GM19455 (cell line): ENCODE data around the gene SLAMF8.

Experiments
- ATAC-seq: cut with Tn5 transposase; IDR thresholded peaks from one replicate; pipeline ENCODE4 v1.9.1; 2021; ENCODE audit not compliant: unreplicated experiment

SLAMF8 gene

DNA sequence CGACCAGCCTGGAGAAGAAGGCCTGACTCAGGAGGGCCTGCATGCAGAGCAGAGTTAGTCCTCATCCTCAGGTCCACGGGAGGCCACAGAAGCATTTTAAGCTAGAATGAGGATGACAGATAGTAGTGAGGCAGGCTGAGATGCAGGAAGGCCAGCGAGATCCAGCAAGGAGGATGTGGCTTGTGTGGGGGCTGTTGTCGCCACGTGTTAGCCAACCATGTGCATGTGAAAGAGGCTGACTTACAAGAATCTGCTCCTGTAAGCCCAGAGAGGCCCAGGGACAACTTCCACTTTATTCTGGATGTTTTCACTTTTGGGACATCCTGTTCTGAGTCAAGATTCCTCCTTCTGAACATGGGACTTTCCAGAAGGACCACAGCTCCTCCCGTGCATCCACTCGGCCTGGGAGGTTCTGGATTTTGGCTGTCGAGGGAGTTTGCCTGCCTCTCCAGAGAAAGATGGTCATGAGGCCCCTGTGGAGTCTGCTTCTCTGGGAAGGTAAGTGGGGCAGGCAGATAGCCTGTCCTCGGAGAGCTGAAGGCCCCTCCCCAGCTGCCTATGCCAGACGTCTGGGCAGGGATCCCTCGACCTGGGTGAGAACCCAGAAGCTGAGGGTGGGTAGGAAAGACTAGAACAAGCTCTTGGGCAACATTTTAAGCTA lies at the start of gene SLAMF8:
SLAMF8 (plus strand) TSS at position 433 of the 661 bp plus-strand sequence; CDS start at position 459, 26 bp downstream.
- no peak for ATAC-seq

DNA sequence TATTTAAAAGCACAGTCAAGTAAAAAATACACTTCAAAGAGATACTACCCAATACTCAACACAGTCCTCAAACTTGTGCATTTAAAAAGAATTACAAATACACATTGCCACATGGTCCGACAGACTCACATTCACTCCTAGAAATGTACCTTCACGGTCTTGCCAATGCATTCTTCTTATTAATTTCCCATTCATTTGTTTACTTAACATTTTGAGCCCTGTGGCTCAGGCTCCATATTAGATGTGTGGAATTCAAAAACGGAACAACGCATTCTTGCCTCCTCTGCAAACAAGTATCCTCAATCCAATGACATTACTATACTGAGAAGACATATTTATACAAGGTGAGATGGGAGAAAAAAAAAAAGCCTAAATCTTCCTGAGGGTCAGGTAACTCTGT lies 48.4 kb upstream of the SLAMF8 start:
- no peak for ATAC-seq

DNA sequence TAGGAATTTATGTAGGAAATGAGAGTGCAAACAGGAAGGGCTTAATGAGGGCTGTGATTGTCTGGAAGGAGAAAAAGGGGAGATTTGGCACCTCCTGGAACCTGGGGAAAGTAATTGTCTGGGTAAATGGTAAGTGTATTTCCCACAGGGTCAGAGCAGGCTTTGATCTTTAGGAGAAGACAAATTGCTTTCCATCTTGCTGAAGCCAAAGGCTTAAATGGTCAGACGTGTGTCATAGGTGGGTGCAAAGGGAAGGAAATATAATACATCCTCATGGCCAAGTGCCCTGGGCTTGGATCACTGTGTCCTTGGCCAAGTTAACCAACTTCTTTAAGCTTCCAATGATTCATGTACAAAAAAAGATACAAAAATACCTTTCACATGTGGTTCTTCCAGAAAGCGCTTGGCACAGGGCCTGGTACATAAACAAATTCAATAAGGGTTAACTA lies 47.2 kb upstream of the SLAMF8 start:
- no peak for ATAC-seq

GRCh38 chr1:159780583-159781582 lies 45.8 kb upstream of the SLAMF8 start, which contains the start of gene DUSP23:
DUSP23 (plus strand) TSS chr1:159780962; CDS start chr1:159781101, 139 bp downstream.
- ATAC-seq: peak; percentile 99

DNA sequence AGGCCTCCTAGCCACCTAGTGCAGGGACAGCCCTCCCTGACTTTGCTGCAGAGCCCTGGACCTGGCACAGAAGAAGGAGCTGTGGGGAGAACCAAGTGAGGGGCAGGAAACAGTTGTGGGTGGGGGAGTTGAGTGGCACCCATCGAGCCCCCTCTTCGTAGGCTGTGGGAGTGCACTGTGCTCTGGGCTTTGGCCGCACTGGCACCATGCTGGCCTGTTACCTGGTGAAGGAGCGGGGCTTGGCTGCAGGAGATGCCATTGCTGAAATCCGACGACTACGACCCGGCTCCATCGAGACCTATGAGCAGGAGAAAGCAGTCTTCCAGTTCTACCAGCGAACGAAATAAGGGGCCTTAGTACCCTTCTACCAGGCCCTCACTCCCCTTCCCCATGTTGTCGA lies 44.7 kb upstream of the SLAMF8 start:
- ATAC-seq: no peak

- no peak for ATAC-seq
Observed at GRCh38 chr1:159783724-159784123, 42.9 kb upstream of the SLAMF8 start.

- no peak for ATAC-seq
Observed at GRCh38 chr1:159786465-159786864, 40.2 kb upstream of the SLAMF8 start.

DNA sequence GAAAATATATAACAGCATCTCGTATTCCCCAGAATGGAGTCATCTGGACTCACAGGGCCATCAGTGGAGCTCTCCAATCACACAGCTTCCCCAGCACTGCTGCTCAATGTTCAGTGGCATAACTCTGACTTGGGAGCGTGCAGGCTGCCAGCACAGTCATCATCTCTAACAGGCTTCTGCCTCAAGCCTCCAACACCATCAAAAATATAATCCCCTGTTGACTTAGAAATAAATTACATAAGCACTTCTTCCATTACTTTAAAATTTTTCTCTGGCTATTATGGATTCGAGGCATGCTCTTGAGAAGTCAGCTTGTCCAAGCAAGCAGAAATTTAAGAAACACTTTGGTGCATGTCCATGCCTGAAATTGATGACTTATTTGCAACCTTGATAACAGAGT lies 39.7 kb upstream of the SLAMF8 start:
- ATAC-seq: no peak

DNA sequence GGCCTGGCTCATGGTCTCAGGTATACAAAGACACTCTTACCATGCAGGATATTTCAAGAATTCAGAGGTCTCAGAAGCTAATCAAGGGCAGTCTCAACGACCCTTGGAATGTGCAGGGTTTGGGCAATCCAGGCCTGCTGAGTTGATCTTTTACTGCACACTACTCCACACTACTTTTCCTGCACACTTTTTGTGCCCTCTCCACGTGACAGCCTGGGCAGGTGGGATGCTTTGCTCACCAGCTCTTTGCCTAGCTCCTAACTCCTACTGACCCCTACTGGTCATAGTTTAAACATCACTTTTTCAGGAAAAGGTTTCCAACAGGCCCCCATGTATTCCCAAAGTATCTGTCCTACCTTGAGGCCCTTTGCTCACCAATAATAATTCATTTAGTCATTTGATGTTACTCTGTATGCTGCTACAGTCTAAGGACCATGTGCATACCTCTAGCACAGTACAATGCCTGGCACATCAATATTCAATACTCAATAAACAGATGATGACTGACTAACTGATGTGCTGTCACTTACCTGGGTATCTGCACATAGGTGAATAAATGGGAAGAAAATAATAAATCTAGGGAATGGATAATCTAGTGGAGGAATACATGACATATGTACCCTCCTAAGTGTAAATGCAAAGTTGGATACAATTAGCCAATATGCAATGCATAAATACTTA lies 36.3 kb upstream of the SLAMF8 start:
- ATAC-seq: no peak

GRCh38 chr1:159791031-159791430 lies 35.6 kb upstream of the SLAMF8 start:
- no peak for ATAC-seq

- no peak for ATAC-seq
Observed at GRCh38 chr1:159791461-159791860, 35.2 kb upstream of the SLAMF8 start.

DNA sequence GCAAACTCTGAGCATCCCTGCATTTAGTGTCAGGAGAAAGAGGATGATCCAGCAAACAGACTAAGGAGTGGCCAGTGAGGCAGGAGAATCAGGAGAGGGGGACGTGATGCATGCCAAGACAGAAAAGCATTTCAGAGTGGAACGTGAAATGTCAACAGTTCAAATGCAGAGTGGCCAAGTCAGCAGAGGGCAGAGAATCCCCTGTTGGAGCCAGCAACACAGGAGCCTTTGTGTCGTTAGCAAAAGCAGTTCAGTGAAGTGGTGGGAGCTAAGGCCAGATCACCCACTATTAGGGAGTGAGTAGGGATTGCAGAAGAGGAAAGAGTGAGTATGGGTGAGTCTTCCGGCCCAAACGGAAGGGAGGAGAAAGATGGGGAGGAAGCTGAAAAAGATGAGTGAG lies 31.1 kb upstream of the SLAMF8 start:
- no peak for ATAC-seq

- ATAC-seq: no peak
Observed at GRCh38 chr1:159798893-159799292, 27.8 kb upstream of the SLAMF8 start.

DNA sequence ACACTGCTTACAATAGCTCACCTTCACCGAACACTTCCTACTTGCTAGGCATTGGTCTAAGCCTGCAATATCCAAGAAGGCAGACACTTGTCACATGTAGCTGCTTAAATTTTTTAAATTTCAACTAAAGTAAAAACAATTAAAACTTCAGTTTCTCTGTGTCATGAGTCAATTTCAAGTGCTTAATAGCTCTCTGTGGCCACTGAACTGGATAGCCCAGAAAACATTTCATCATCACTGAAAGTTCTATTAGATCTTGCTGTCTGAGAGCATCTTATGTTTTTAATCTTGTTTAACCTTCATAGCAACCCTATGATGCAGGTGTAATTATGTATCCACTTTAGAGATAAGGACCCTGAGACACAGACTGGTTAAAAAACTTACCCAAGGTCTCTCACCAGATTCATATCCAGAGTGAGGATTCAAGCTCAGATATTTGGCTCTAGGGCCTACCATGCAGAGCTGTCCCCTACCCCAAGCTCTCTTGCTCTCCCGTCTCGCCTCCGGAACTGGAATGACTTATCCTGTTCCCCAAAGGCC lies 27.2 kb upstream of the SLAMF8 start:
- no peak for ATAC-seq

DNA sequence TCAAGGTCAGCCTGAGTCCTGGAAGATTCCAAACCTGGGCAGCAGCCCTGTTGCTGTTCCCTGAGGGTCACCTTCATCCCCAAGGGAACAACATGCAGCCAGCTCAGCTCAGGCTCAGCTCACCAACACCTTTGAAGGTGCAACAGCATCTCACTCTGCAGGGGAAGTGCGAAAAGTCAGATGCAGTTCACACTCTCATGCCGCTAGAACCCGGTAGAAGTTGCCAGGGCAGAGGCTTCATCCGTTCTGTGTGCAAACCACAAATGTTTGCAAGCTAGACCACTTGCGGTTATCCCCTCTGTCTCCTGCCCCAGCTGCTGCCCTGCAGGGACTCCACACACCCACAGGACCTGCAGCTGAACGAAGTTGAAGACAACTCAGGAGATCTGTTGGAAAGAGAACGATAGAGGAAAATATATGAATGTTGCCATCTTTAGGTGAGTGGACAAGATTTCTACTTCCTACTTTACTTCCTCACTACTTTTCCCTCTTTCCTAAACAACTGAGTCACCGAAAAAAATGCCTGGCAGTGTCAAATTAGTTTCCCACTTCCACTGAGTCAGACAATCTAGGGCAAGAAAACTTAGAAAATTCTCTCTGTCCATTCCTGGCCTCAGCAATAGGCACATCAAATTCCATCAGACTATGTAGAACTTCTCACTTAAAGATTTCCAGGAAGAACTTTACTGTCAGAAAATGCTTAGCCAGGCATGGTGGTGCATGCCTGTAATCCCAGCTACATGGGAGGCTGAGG lies 26.3 kb upstream of the SLAMF8 start:
- no peak for ATAC-seq

GRCh38 chr1:159802111-159802510 lies 24.6 kb upstream of the SLAMF8 start, which contains the start of gene FCRL6:
FCRL6 (plus strand) TSS chr1:159802360; CDS start chr1:159802425, 65 bp downstream.
- ATAC-seq: no peak

DNA sequence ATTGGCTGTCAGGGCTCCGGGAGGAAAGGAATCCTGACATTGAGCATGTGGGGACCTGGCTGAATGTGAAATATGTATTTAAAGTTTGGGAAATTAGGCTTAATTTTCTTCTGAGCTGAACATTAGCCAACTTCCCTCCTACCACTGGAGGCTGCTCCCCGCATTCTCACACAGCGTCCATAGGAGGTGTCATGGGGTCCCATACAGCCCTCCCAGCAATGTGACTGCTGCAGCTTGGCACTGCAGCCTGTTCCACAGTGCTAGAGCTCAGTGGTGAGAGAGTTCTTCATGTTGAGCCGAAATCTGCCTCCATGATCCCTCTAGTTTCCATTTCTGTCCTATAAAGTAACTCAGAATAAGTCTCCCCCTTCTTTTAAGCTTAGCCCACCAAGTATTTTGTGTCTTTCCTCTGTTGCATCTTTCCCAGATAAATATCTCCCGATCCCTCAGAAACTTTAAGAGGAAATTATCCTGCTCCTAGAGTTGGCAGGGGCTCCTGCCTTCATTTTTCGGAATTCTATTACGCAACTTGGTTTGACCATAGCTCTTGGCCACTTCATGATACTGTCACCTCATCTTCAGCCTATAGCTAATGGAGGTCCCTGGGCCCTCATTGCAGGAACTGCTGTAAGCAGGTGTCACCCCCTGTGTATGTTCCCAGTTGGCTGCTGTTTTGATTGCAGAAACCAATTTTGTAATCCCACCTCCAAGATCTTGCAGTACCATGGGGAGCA lies 22.6 kb upstream of the SLAMF8 start:
- no peak for ATAC-seq

GRCh38 chr1:159804924-159805323 lies 21.7 kb upstream of the SLAMF8 start:
- ATAC-seq: no peak

GRCh38 chr1:159815926-159816325 lies 10.7 kb upstream of the SLAMF8 start:
- no peak for ATAC-seq
